ENCODE measurements around the gene CDH23. TPM values are rescaled to one million over a fixed set of nuclear protein-coding genes. Genes with fewer than 3 reads are reported as not detected.

CDH23 gene
- total and polyA plus RNA-seq, 2 of the 8 experiments (the other 6 are each of a cell fraction or from before 2014, with no cell fraction given) = 1.9 to 4.9 TPM

DNA sequence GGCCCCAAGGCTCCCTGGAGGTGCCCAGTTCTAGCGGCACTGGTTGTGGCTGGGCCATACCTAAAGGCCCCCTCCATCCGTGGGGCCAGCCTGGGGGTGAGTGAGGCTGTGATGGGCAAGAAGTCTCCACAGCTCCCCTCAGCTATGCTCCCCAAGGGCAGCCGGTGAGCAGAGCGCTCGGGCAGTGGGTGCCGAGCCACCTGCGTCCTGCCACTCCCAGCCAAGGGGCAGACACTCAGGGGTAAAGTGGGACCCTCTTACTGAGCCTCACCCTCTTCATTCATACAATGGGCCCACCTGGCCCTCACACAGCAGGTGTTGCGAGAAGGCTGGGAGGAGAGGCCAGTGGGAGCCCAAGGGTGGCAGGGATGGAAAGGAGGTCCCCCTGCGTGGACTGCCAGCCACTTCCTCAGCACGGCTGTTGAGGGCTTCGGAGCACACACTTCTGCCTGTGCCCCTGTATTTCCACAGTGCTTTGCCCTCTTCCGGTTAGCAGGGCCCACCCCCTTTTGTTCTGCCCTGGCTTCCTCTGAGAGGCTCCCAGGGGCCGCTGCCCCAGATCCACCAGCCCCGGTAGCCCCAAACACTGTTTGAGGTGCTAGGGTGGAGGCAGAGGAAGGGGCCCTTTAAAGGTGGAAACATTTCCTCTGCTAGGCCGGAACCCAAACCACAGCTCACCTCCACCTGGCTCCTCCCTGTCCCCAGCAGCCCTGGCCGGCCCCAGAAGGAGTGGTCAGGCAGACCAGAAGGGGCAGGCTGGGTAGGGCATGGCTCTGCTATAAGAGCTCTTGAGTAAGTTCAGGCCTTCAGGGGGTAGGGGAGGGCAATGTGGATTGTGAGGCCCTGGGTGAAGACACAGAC is 339.2 kb downstream of the CDH23 start:
- WGBS, 2 experiments (ENCODE audit: extremely low coverage in 1 of 2, insufficient coverage in 1 of 2, insufficient read length in 1 of 2, insufficient replicate concordance in 2 of 2, low coverage in 1 of 2, low lambda C conversion rate in 2 of 2, missing lambda C conversion rate in 1 of 2) = 83% methylated on average over 14 of the region's 16 CpGs; no CpG with 5 or more reads in 1 of the 2 experiments
- no peak for FAIRE-seq
- Histone ChIP-seq H3K27ac (ENCODE audit: low read depth, low read length) (no peak overlapping the region), H4K8ac (ENCODE audit: extremely low read depth, insufficient read depth, low read length) (peak overlapping the region; percentile 76), H3K23me2 (ENCODE audit: low read depth, low read length) (no peaks in the 10 kb centered on the region), H3K4me3 (ENCODE audit: extremely low read depth in 1 of 4, insufficient read depth in 2 of 4, low read depth in 3 of 4, low read length in 4 of 4) (no peak overlapping the region), H3K27me3 (replicated peaks in 1 of 4; ENCODE audit: control insufficient read depth in 3 of 4, extremely low read depth in 1 of 4, insufficient read depth in 3 of 4, low read length in 3 of 4) (no peaks in the 10 kb centered on the region), H3K56ac (replicated peaks; ENCODE audit: insufficient read length, low read depth, low read length) (no peak overlapping the region), H4K20me1 (replicated peaks in 1 of 2; ENCODE audit: control insufficient read depth in 1 of 2, insufficient read depth in 2 of 2, low read length in 2 of 2) (no peaks in the 10 kb centered on the region), H2BK20ac (ENCODE audit: low read length) (no peak overlapping the region), H3K79me1 (ENCODE audit: low read depth, low read length) (no peaks in the 10 kb centered on the region), H2BK15ac (ENCODE audit: low read length) (no peak overlapping the region), H4K5ac (ENCODE audit: insufficient read length, low read depth, low read length) (no peak overlapping the region), H3K4ac (replicated peaks; ENCODE audit: insufficient read length, low read depth, low read length) (no peak overlapping the region), H3K4me2 (ENCODE audit: insufficient read depth in 1 of 2, low read depth in 2 of 2, low read length in 2 of 2) (no peak overlapping the region), H3K36me3 (ENCODE audit: control insufficient read depth in 2 of 4, insufficient read depth in 4 of 4, low read length in 3 of 4) (no peaks in the 10 kb centered on the region), H3K4me1 (replicated peaks in 1 of 4; ENCODE audit: control insufficient read depth in 3 of 4, insufficient read depth in 4 of 4, low read length in 3 of 4) (peaks cover 0 to 9% (median 4%) of the 10 kb centered on the region in 4 experiments; a peak in 4 of 7 replicates), H3K9ac (replicated peaks in 1 of 4; ENCODE audit: extremely low read depth in 1 of 4, low read depth in 3 of 4, low read length in 3 of 4) (no peak overlapping the region; a peak in 1 of 7 replicates), H2BK12ac (ENCODE audit: low read depth, low read length) (no peak overlapping the region), H3K79me2 (ENCODE audit: control insufficient read depth in 1 of 2, insufficient read depth in 2 of 2, low read length in 2 of 2) (no peaks in the 10 kb centered on the region), H2AFZ (ENCODE audit: low read length) (0 out of 2 replicates have a peak overlapping the region, but pooled peaks have one; percentile 13), H3K18ac (ENCODE audit: extremely low read depth, low read length) (no peak overlapping the region; the same call in 1 of the 2 replicates), H2BK5ac (ENCODE audit: low read depth, low read length) (no peak overlapping the region), H2AK5ac (ENCODE audit: low read depth, low read length) (peak overlapping the region; percentile 47; the same call in 1 of the 2 replicates), H2BK120ac (replicated peaks; ENCODE audit: low read depth, low read length) (no peak overlapping the region), H3K9me3 (ENCODE audit: insufficient read depth in 2 of 2, low read depth in 1 of 2, low read length in 1 of 2) (no peaks in the 10 kb centered on the region), H3K14ac (ENCODE audit: insufficient read length) (no peak overlapping the region), H3K23ac (ENCODE audit: insufficient read length) (no peak overlapping the region), H4K91ac (replicated peaks; ENCODE audit: insufficient read length, low read length) (peak overlapping the region; percentile 45)
- ChIA-PET POLR2A (ENCODE audit: partially characterized antibody) (interaction anchor here (0.6 kb wide), 1 partner anchor 23 kb away, joined by 3 read pairs; no protein-coding TSS in a partner anchor), CTCF (ENCODE audit: partially characterized antibody) (interaction anchor here (0.6 to 2.3 kb wide), 8 partner anchors 7 to 497 kb away, joined by 3 to 9 read pairs (median 4); no protein-coding TSS in a partner anchor)
- no peak for DNase-seq (ENCODE audit: low read depth in 1 of 2, low spot score in 2 of 2)
- TF ChIP-seq FOSL1 (IDR thresholded peaks at IDR 0.05; ENCODE audit: insufficient read depth, low read depth, low read length) (no peak), BRCA1 (IDR thresholded peaks at IDR 0.05; ENCODE audit: low read depth, low read length) (no peak), KDM1A (IDR thresholded peaks at IDR 0.05; ENCODE audit: borderline replicate concordance, low read length) (no peak), CTBP2 (IDR thresholded peaks at IDR 0.05; ENCODE audit: borderline replicate concordance, insufficient read depth, insufficient read length, low read length) (no peak), RBBP5 (IDR thresholded peaks at IDR 0.05; ENCODE audit: borderline replicate concordance, low read depth, low read length) (no peak), USF2 (IDR thresholded peaks at IDR 0.05; ENCODE audit: low read length) (no peak)
- TF ChIP-seq, protein P1, sequence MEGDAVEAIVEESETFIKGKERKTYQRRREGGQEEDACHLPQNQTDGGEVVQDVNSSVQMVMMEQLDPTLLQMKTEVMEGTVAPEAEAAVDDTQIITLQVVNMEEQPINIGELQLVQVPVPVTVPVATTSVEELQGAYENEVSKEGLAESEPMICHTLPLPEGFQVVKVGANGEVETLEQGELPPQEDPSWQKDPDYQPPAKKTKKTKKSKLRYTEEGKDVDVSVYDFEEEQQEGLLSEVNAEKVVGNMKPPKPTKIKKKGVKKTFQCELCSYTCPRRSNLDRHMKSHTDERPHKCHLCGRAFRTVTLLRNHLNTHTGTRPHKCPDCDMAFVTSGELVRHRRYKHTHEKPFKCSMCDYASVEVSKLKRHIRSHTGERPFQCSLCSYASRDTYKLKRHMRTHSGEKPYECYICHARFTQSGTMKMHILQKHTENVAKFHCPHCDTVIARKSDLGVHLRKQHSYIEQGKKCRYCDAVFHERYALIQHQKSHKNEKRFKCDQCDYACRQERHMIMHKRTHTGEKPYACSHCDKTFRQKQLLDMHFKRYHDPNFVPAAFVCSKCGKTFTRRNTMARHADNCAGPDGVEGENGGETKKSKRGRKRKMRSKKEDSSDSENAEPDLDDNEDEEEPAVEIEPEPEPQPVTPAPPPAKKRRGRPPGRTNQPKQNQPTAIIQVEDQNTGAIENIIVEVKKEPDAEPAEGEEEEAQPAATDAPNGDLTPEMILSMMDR (IDR thresholded peaks at IDR 0.05; ENCODE audit: control extremely low read depth in 1 of 3, insufficient read depth in 1 of 3, low read depth in 1 of 3, low read length in 3 of 3) = no peak
